Measurements from ENCODE around the gene HSPBP1.

Gene HSPBP1

GRCh38 chr19:55248166-55248675, 31.7 kb downstream of the HSPBP1 start:
- Histone ChIP-seq H2AFZ (ENCODE audit: low read length) (no peak overlapping the region), H3K36me3 (replicated peaks in 1 of 2; ENCODE audit: control insufficient read depth in 2 of 2, insufficient read depth in 2 of 2, low read length in 2 of 2) (peaks cover 31 to 57% of the 10 kb centered on the region in 2 donors), H3K27ac (replicated peaks; ENCODE audit: low read length) (no peak overlapping the region)

GRCh38 chr19:55247621-55248099, 32.2 kb downstream of the HSPBP1 start:
- DNase-seq (ENCODE audit: low spot score) = no peak
- H2BK12ac ChIP-seq (ENCODE audit: low read length) = no peak overlapping the region
- H2BK120ac ChIP-seq (ENCODE audit: low read depth, low read length) = no peak overlapping the region
- H3K4me3 ChIP-seq (ENCODE audit: low read length in 2 of 2) = no peak overlapping the region
- H3K4ac ChIP-seq (ENCODE audit: low read length) = no peak overlapping the region
- no CpG with 5 or more reads among the region's 10 CpGs for WGBS, 2 donors (ENCODE audit: extremely low coverage in 2 of 2, insufficient read length in 2 of 2, insufficient replicate concordance in 1 of 2)
- no peak overlapping the region for H2BK15ac ChIP-seq (ENCODE audit: low read length)
- no peak overlapping the region for H3K27ac ChIP-seq (replicated peaks; ENCODE audit: low read length)
- no peak overlapping the region for H3K14ac ChIP-seq (ENCODE audit: low read length)
- no peak overlapping the region for H3K18ac ChIP-seq (ENCODE audit: low read length)
- H3K4me2 ChIP-seq (ENCODE audit: insufficient read depth, low read length, poor library complexity, severe bottlenecking) = no peak overlapping the region
- H3K9me3 ChIP-seq (replicated peaks in 1 of 2; ENCODE audit: control insufficient read depth in 2 of 2, insufficient read depth in 1 of 2, low read depth in 1 of 2, low read length in 2 of 2) = peaks cover 0 to 2% of the 10 kb centered on the region in 2 donors
- H3K36me3 ChIP-seq (replicated peaks in 1 of 2; ENCODE audit: control insufficient read depth in 2 of 2, insufficient read depth in 2 of 2, low read length in 2 of 2) = peaks cover 31 to 59% of the 10 kb centered on the region in 2 donors
- H2AFZ ChIP-seq (ENCODE audit: low read length) = no peak overlapping the region
- H3K9ac ChIP-seq (ENCODE audit: low read depth, low read length, poor library complexity) = no peak overlapping the region
- no peak overlapping the region for H2BK5ac ChIP-seq (ENCODE audit: low read length)
- H4K91ac ChIP-seq (ENCODE audit: low read depth, low read length, poor library complexity) = no peak overlapping the region
- H3K23ac ChIP-seq (ENCODE audit: low read depth, low read length, poor library complexity) = no peak overlapping the region
- H4K8ac ChIP-seq (ENCODE audit: low read depth, low read length) = no peak overlapping the region
- H2AK5ac ChIP-seq (ENCODE audit: low read depth, low read length) = no peak overlapping the region
- H3K27me3 ChIP-seq (ENCODE audit: control insufficient read depth in 3 of 3, insufficient read depth in 3 of 3, low read depth in 1 of 3, low read length in 3 of 3) = no peaks in the 10 kb centered on the region
- H3K4me1 ChIP-seq (ENCODE audit: control insufficient read depth in 2 of 2, insufficient read depth in 1 of 2, low read depth in 1 of 2, low read length in 2 of 2) = no peaks in the 10 kb centered on the region
- peaks cover 29% of the 10 kb centered on the region for H3K79me1 ChIP-seq (ENCODE audit: low read depth, low read length)

More at GRCh38 chr19:55248166-55248675, 31.7 kb downstream of the HSPBP1 start:
- no peak overlapping the region for H3K4me2 ChIP-seq (ENCODE audit: insufficient read depth, low read length, poor library complexity, severe bottlenecking)
- WGBS, 2 donors (ENCODE audit: extremely low coverage in 2 of 2, insufficient read length in 2 of 2, insufficient replicate concordance in 1 of 2) = no CpG with 5 or more reads among the region's 10 CpGs
- H2BK12ac ChIP-seq (ENCODE audit: low read length) = no peak overlapping the region
- no peak for DNase-seq (ENCODE audit: low spot score)
- peak overlapping the region; percentile 55 for H3K23ac ChIP-seq (ENCODE audit: low read depth, low read length, poor library complexity)
- H3K4me1 ChIP-seq (ENCODE audit: control insufficient read depth in 2 of 2, insufficient read depth in 1 of 2, low read depth in 1 of 2, low read length in 2 of 2) = no peaks in the 10 kb centered on the region
- H2BK5ac ChIP-seq (ENCODE audit: low read length) = peak overlapping the region; percentile 53
- H2AK5ac ChIP-seq (ENCODE audit: low read depth, low read length) = peak overlapping the region; percentile 63
- H3K27me3 ChIP-seq (ENCODE audit: control insufficient read depth in 3 of 3, insufficient read depth in 3 of 3, low read depth in 1 of 3, low read length in 3 of 3) = no peaks in the 10 kb centered on the region
- H3K4me3 ChIP-seq (ENCODE audit: low read length in 2 of 2) = peak overlapping the region in 1 of 2 donors; percentile 1
- peaks cover 30% of the 10 kb centered on the region for H3K79me1 ChIP-seq (ENCODE audit: low read depth, low read length)
- H3K9me3 ChIP-seq (replicated peaks in 1 of 2; ENCODE audit: control insufficient read depth in 2 of 2, insufficient read depth in 1 of 2, low read depth in 1 of 2, low read length in 2 of 2) = peaks cover 0 to 2% of the 10 kb centered on the region in 2 donors
- H3K9ac ChIP-seq (ENCODE audit: low read depth, low read length, poor library complexity) = peak overlapping the region; percentile 70
- H3K18ac ChIP-seq (ENCODE audit: low read length) = peak overlapping the region; percentile 13
- no peak overlapping the region for H2BK15ac ChIP-seq (ENCODE audit: low read length)
- no peak overlapping the region for H2BK120ac ChIP-seq (ENCODE audit: low read depth, low read length)
- no peak overlapping the region for H4K91ac ChIP-seq (ENCODE audit: low read depth, low read length, poor library complexity)
- no peak overlapping the region for H4K8ac ChIP-seq (ENCODE audit: low read depth, low read length)
- no peak overlapping the region for H3K4ac ChIP-seq (ENCODE audit: low read length)
- H3K14ac ChIP-seq (ENCODE audit: low read length) = no peak overlapping the region

DNA sequence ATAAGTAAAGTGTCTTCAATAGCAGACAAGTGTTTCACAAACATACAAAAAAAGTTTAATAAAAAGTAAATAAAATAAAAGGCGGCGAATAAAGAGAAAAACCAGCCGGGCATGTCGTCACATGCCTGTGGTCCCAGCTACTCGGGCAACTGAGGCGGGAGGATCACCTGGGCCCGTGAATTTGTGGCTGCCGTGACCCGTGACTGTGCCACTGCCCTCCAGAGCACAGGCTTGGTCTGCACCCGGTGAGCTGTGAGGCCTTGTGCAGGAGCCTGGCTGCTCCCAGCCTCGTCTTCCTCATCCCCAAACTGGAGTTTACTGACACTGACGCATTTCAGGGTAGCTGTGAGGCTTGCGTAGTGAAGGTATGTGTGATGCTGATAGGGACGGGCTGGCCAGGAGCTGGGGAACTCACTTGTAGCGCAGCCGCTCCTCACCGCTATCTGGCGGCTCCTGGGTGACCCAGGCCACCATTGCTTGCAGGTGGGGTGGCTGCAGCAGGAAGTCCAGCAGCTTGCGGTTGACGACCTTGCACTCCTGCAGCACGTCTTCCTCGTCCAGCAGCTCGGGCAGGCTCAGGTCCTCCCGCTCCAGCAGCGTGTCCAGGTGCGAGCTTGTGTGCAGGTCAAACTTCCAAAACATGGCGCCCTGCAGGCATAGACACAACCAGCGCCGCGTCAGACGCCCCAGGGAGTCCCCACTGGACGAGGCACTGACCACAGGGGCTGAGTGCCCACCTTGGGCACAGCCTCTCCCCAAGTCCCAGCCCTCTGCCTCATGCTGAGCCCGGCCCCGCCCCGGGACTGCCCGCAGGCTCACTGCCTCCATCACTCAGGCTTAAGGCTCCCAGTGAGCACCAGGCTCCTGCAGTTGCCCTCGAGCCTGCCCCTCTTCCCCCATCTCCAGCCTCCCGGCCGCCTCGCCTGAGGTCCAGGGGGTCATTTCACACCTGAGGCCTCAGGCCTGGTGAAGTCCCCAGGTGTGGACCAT, 33.2 kb downstream of the HSPBP1 start:
- Histone ChIP-seq H2BK12ac (ENCODE audit: low read length) (peak overlapping the region; percentile 42), H3K23ac (ENCODE audit: low read depth, low read length, poor library complexity) (peak overlapping the region; percentile 80), H3K4me3 (ENCODE audit: low read length in 2 of 2) (peak overlapping the region in 1 of 2 donors; percentile 45), H2BK120ac (ENCODE audit: low read depth, low read length) (no peak overlapping the region), H3K9me3 (replicated peaks in 1 of 2; ENCODE audit: control insufficient read depth in 2 of 2, insufficient read depth in 1 of 2, low read depth in 1 of 2, low read length in 2 of 2) (peaks cover 0 to 2% of the 10 kb centered on the region in 2 donors), H3K79me1 (ENCODE audit: low read depth, low read length) (peaks cover 28% of the 10 kb centered on the region), H3K18ac (ENCODE audit: low read length) (no peak overlapping the region), H4K91ac (ENCODE audit: low read depth, low read length, poor library complexity) (no peak overlapping the region), H2AK5ac (ENCODE audit: low read depth, low read length) (no peak overlapping the region), H3K27ac (replicated peaks; ENCODE audit: low read length) (no peak overlapping the region), H2BK5ac (ENCODE audit: low read length) (no peak overlapping the region), H3K4me1 (ENCODE audit: control insufficient read depth in 2 of 2, insufficient read depth in 1 of 2, low read depth in 1 of 2, low read length in 2 of 2) (no peaks in the 10 kb centered on the region), H4K8ac (ENCODE audit: low read depth, low read length) (no peak overlapping the region), H3K14ac (ENCODE audit: low read length) (no peak overlapping the region), H3K36me3 (replicated peaks in 1 of 2; ENCODE audit: control insufficient read depth in 2 of 2, insufficient read depth in 2 of 2, low read length in 2 of 2) (peaks cover 38 to 66% of the 10 kb centered on the region in 2 donors), H3K4ac (ENCODE audit: low read length) (no peak overlapping the region), H2BK15ac (ENCODE audit: low read length) (no peak overlapping the region), H3K9ac (ENCODE audit: low read depth, low read length, poor library complexity) (peak overlapping the region; percentile 81), H2AFZ (ENCODE audit: low read length) (no peak overlapping the region), H3K27me3 (ENCODE audit: control insufficient read depth in 3 of 3, insufficient read depth in 3 of 3, low read depth in 1 of 3, low read length in 3 of 3) (no peaks in the 10 kb centered on the region), H3K4me2 (ENCODE audit: insufficient read depth, low read length, poor library complexity, severe bottlenecking) (no peak overlapping the region)
- WGBS, 2 donors (ENCODE audit: extremely low coverage in 2 of 2, insufficient read length in 2 of 2, insufficient replicate concordance in 1 of 2) = no CpG with 5 or more reads among the region's 40 CpGs
- DNase-seq (ENCODE audit: low spot score) = no peak
